Measurements from ENCODE around the gene VSIG10.
"Not testable (repeated sequence)": the region's sequence is repeated elsewhere in the genome, so short reads cannot be mapped to it uniquely, and the experiment has no call there.

Gene VSIG10

GRCh38 chr12:118103201-118103600, 610 bp downstream of the VSIG10 start:
- no peak for DNase-seq

- no peak for DNase-seq
These were observed 1.2 kb downstream of the VSIG10 start for GRCh38 chr12:118102609-118103008.

GRCh38 chr12:118102070-118102469, 1.7 kb downstream of the VSIG10 start:
- DNase-seq: no peak

GRCh38 chr12:118101051-118101450, 2.8 kb downstream of the VSIG10 start:
- no peak for DNase-seq

GRCh38 chr12:118098911-118099671, 4.7 kb downstream of the VSIG10 start:
- DNase-seq: no peak

- no peak for DNase-seq
These were observed 5.4 kb downstream of the VSIG10 start for GRCh38 chr12:118098401-118098800.

- DNase-seq: no peak
These were observed 9.8 kb downstream of the VSIG10 start for GRCh38 chr12:118094039-118094438.

- DNase-seq: no peak
These were observed 14.0 kb downstream of the VSIG10 start for GRCh38 chr12:118089782-118090181.

GRCh38 chr12:118082161-118082560, 21.6 kb downstream of the VSIG10 start:
- no peak for DNase-seq

GRCh38 chr12:118081521-118081920, 22.3 kb downstream of the VSIG10 start:
- not testable (repeated sequence) for DNase-seq

- no peak for DNase-seq
These were observed 30.0 kb downstream of the VSIG10 start for GRCh38 chr12:118073768-118074167.

- no peak for DNase-seq
These were observed 33.2 kb downstream of the VSIG10 start for GRCh38 chr12:118070650-118071049.

GRCh38 chr12:118068445-118068844, 35.4 kb downstream of the VSIG10 start:
- DNase-seq: no peak

- no peak for DNase-seq
These were observed 38.4 kb downstream of the VSIG10 start for GRCh38 chr12:118065380-118065779.

GRCh38 chr12:118064608-118065007, 39.2 kb downstream of the VSIG10 start:
- DNase-seq: no peak

- no peak for DNase-seq
These were observed 40.0 kb downstream of the VSIG10 start for GRCh38 chr12:118063576-118064391.

- DNase-seq: peak; percentile 20
These were observed 41.7 kb downstream of the VSIG10 start for GRCh38 chr12:118061873-118062843.

GRCh38 chr12:118061011-118061872, 42.6 kb downstream of the VSIG10 start, which contains the start of gene WSB2:
Gene WSB2 (minus strand): TSS chr12:118061179. CDS start chr12:118061048, 131 bp downstream.
- DNase-seq: no peak

GRCh38 chr12:118060301-118061010, 43.4 kb downstream of the VSIG10 start:
- DNase-seq: no peak

- DNase-seq: no peak
These were observed 44.2 kb downstream of the VSIG10 start for GRCh38 chr12:118059341-118060191.
